Measurements from ENCODE around the gene MFSD11. TPM values are rescaled to one million over a fixed set of nuclear protein-coding genes. Genes with fewer than 3 reads are reported as not detected.
"Not testable (repeated sequence)": the region's sequence is repeated elsewhere in the genome, so short reads cannot be mapped to it uniquely, and the experiment has no call there.

MFSD11 gene
- total RNA-seq, 1 donor from 2014 or later: 24.1 TPM

GRCh38 chr17:76772842-76773525 lies 35.1 kb downstream of the MFSD11 start:
- Histone ChIP-seq H3K4me3 (no peak overlapping the region), H3K36me3 (peaks cover 0 to 57% of the 10 kb centered on the region in 2 donors), H3K27ac (peak overlapping the region; percentile 20), H3K9me3 (no peaks in the 10 kb centered on the region), H3K4me1 (peaks cover 10% of the 10 kb centered on the region), H3K27me3 (no peaks in the 10 kb centered on the region)
- no peak for DNase-seq (ENCODE audit: extremely low spot score in 2 of 2)
- intact Hi-C loops (cut with DNase I): no loop called here
- no peak for TF ChIP-seq POLR2A (IDR thresholded peaks at IDR 0.05)
- TF ChIP-seq CTCF (IDR thresholded peaks at IDR 0.05): no peak
- TF ChIP-seq POLR2AphosphoS5 (IDR thresholded peaks at IDR 0.05; ENCODE audit: insufficient read depth in 1 of 2, low read depth in 1 of 2): peak in 1 of 2 donors; percentile 70

DNA sequence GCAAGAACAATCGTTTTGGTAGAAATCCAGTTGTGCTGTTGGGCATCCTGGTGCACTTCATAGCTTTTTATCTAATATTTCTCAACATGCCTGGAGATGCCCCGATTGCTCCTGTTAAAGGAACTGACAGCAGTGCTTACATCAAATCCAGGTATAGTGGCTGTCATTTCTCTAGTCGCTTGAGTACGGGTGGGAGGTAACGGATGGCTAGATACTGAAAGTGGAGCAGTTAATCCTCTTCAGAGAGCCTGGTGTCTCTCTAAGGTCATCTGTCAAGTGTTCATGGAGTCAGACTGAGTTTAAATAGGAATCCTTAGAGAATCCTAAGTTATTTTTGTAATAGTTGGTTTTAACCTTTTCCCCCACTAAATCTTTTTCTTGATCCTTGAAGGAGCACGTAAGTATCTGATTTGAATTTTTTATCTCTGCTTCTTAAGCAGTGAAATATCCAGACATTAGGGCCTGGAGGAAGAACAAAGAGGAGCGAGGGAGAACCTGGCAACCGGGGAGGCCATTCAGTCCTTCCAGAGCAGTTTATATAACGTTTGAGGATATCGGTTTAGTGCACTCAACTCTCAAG lies 37.2 kb downstream of the MFSD11 start:
- H3K27ac ChIP-seq: no peak overlapping the region
- H3K9me3 ChIP-seq: no peaks in the 10 kb centered on the region
- H3K36me3 ChIP-seq: peaks cover 0 to 49% of the 10 kb centered on the region in 2 donors
- DNase-seq (ENCODE audit: extremely low spot score in 2 of 2): no peak
- H3K4me3 ChIP-seq: no peak overlapping the region
- peaks cover 10% of the 10 kb centered on the region for H3K4me1 ChIP-seq
- H3K27me3 ChIP-seq: no peaks in the 10 kb centered on the region
- TF ChIP-seq CTCF (IDR thresholded peaks at IDR 0.05) (no peak), POLR2AphosphoS5 (IDR thresholded peaks at IDR 0.05; ENCODE audit: insufficient read depth in 1 of 2, low read depth in 1 of 2) (no peak), POLR2A (IDR thresholded peaks at IDR 0.05) (no peak)
- intact Hi-C loops (cut with DNase I): no loop called here

- H3K9me3 ChIP-seq: no peaks in the 10 kb centered on the region
- intact Hi-C loops (cut with DNase I): no loop called here
- no peak for DNase-seq (ENCODE audit: extremely low spot score in 2 of 2)
- peaks cover 0 to 50% of the 10 kb centered on the region in 2 donors for H3K36me3 ChIP-seq
- no peaks in the 10 kb centered on the region for H3K27me3 ChIP-seq
- TF ChIP-seq POLR2A (IDR thresholded peaks at IDR 0.05) (no peak), CTCF (IDR thresholded peaks at IDR 0.05) (no peak), POLR2AphosphoS5 (IDR thresholded peaks at IDR 0.05; ENCODE audit: insufficient read depth in 1 of 2, low read depth in 1 of 2) (no peak)
- no peak overlapping the region for H3K4me3 ChIP-seq
- H3K4me1 ChIP-seq: no peaks in the 10 kb centered on the region
- no peak overlapping the region for H3K27ac ChIP-seq
Observed at GRCh38 chr17:76781056-76781982, 43.4 kb downstream of the MFSD11 start.

- TF ChIP-seq POLR2AphosphoS5 (IDR thresholded peaks at IDR 0.05; ENCODE audit: insufficient read depth in 1 of 2, low read depth in 1 of 2): no peak
- Histone ChIP-seq H3K4me1 (no peaks in the 10 kb centered on the region), H3K27me3 (no peaks in the 10 kb centered on the region), H3K9me3 (no peaks in the 10 kb centered on the region), H3K4me3 (no peak overlapping the region), H3K27ac (no peak overlapping the region), H3K36me3 (peaks cover 0 to 34% of the 10 kb centered on the region in 2 donors)
- intact Hi-C loops (cut with DNase I): no loop called here
- DNase-seq (ENCODE audit: extremely low spot score in 2 of 2): no peak
Observed at GRCh38 chr17:76783146-76783545, 45.2 kb downstream of the MFSD11 start.

DNA sequence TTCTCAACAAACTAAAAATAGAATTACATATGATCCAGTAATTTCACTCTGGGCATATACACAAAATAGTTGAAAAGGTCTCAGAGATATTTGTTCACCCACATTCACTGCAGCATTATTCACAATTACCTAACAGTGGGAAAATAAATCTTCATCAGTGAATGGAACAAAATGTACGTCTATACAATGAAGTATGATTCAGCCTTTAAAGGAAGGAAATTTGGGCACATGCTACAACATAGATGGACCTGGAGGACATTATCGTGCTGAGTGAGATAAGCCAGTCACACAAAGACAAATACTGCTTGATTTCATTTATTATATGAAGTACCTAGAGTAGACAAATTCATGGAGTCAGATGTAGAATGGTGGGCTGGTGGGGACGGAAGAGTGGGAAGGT lies 47.0 kb downstream of the MFSD11 start:
- Histone ChIP-seq H3K4me3 (no peak overlapping the region), H3K36me3 (peaks cover 0 to 29% of the 10 kb centered on the region in 2 donors), H3K9me3 (no peaks in the 10 kb centered on the region), H3K27me3 (no peaks in the 10 kb centered on the region), H3K27ac (no peak overlapping the region), H3K4me1 (no peaks in the 10 kb centered on the region)
- intact Hi-C loops (cut with DNase I): no loop called here
- DNase-seq (ENCODE audit: extremely low spot score in 2 of 2): no peak
- TF ChIP-seq POLR2AphosphoS5 (IDR thresholded peaks at IDR 0.05; ENCODE audit: insufficient read depth in 1 of 2, low read depth in 1 of 2): no peak
- no peak for TF ChIP-seq CTCF (IDR thresholded peaks at IDR 0.05)

DNA sequence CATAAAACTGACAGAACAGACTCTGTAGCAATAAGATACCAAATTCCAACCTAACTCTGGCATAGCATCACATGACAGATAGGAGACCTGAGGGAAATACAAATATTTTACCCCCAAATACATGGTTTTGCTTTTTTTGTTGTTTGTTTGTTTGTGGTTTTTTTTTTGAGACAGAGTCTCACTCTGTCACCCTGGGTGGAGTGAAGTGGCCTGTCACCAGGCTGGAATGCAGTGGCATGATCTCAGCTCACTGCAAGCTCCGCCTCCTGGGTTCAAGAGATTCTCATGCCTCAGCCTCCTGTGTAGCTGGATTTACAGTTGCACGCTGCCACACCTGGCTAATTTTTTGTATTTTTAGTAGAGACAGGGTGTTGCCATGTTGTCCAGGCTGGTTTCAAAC lies 49.9 kb downstream of the MFSD11 start:
- DNase-seq (ENCODE audit: extremely low spot score in 2 of 2); H3K27me3 ChIP-seq; H3K4me3 ChIP-seq; H3K27ac ChIP-seq; H3K36me3 ChIP-seq; intact Hi-C loops (cut with DNase I); H3K9me3 ChIP-seq: not testable (repeated sequence)
- H3K4me1 ChIP-seq: peaks cover 22% of the 10 kb centered on the region
